GM23338 (cell line): ENCODE results near the gene DIAPH3. TPM values are rescaled to one million over a fixed set of nuclear protein-coding genes. Genes with fewer than 3 reads are reported as not detected.

ENCODE experiments used
- ATAC-seq: fragments of 200-7000 bp; cut with Tn5 transposase; 3 replicates; pipeline ENCODE4 v1.9.1; 2020
- DNase-seq: peaks from one replicate; pipeline ENCODE4 v3.0.0-alpha.2; 2015; ENCODE audit warnings: low spot score
- H2AFZ ChIP-seq: fragments of 200-600 bp; sonication (generic); 2 replicates; pipeline ENCODE4 v1.8.0; 2016; ENCODE audit warnings: antibody characterized with exemption, mild to moderate bottlenecking, moderate library complexity
- H3F3A ChIP-seq: fragments of 200-600 bp; sonication (generic); replicated peaks from 2 replicates; pipeline ENCODE4 v1.8.0; 2017; ENCODE audit warnings: antibody characterized with exemption, mixed run types, low read depth
- H3K27ac ChIP-seq: fragments of 200-600 bp; sonication (generic); 2 replicates; pipeline ENCODE4 v1.6.1; 2016; ENCODE audit warnings: low read depth
- H3K27me3 ChIP-seq: fragments of 200-600 bp; sonication (generic); 2 replicates; pipeline ENCODE4 v1.8.0; 2016; ENCODE audit warnings: mild to moderate bottlenecking, mixed run types, moderate library complexity; ENCODE audit not compliant: insufficient read depth
- H3K36me3 ChIP-seq: fragments of 200-600 bp; sonication (generic); 2 replicates; pipeline ENCODE4 v1.8.0; 2016; ENCODE audit warnings: mild to moderate bottlenecking; ENCODE audit not compliant: insufficient read depth
- H3K4me1 ChIP-seq: fragments of 200-600 bp; sonication (generic); 2 replicates; pipeline ENCODE4 v1.8.0; 2016; ENCODE audit warnings: mild to moderate bottlenecking, moderate library complexity; ENCODE audit not compliant: insufficient read depth
- H3K4me2 ChIP-seq: fragments of 200-600 bp; sonication (generic); 2 replicates; pipeline ENCODE4 v1.7.1; 2017; ENCODE audit warnings: mixed run types
- H3K4me3 ChIP-seq: fragments of 200-600 bp; sonication (generic); 2 replicates; pipeline ENCODE4 v1.6.1; 2016; ENCODE audit warnings: mixed run types
- H3K79me2 ChIP-seq: fragments of 200-600 bp; sonication (generic); replicated peaks from 2 replicates; pipeline ENCODE4 v1.8.0; 2017; ENCODE audit warnings: mild to moderate bottlenecking; ENCODE audit not compliant: insufficient read depth
- H3K9me2 ChIP-seq: fragments of 200-600 bp; sonication (generic); 2 replicates; pipeline ENCODE4 v1.8.0; 2017; ENCODE audit not compliant: insufficient read depth
- H4K20me1 ChIP-seq: fragments of 200-600 bp; sonication (generic); replicated peaks from 2 replicates; pipeline ENCODE4 v1.8.0; 2017; ENCODE audit warnings: mild to moderate bottlenecking; ENCODE audit not compliant: insufficient read depth
- H3K27ac Mint-ChIP-seq: 2 replicates; pipeline ENCODE4 v1.8.0; 2020; ENCODE audit warnings: inconsistent platforms, mild to moderate bottlenecking, moderate library complexity, mixed read lengths
- H3K27me3 Mint-ChIP-seq: 3 replicates; pipeline ENCODE4 v1.8.0; 2022; ENCODE audit warnings: low read depth, mild to moderate bottlenecking, moderate library complexity, mixed read lengths, inconsistent platforms; ENCODE audit not compliant: insufficient read depth, poor library complexity
- H3K36me3 Mint-ChIP-seq: 3 replicates; pipeline ENCODE4 v1.8.0; 2021; ENCODE audit warnings: low read depth, mild to moderate bottlenecking, inconsistent platforms, moderate library complexity, mixed read lengths
- H3K4me1 Mint-ChIP-seq: 3 replicates; pipeline ENCODE4 v1.8.0; 2020; ENCODE audit warnings: mild to moderate bottlenecking, inconsistent platforms, mixed read lengths
- H3K4me3 Mint-ChIP-seq: 3 replicates; pipeline ENCODE4 v1.8.0; 2021; ENCODE audit warnings: moderate library complexity, mild to moderate bottlenecking, inconsistent platforms, mixed read lengths
- H3K9me3 Mint-ChIP-seq: 3 replicates; pipeline ENCODE4 v1.8.0; 2020; ENCODE audit warnings: moderate library complexity, mild to moderate bottlenecking, inconsistent platforms, mixed read lengths
- CREB1 ChIP-seq: fragments of 250-450 bp; sonication (Bioruptor Pico); IDR thresholded peaks from 2 replicates; pipeline ENCODE4 v1.5.0; 2020; ENCODE audit warnings: low read depth, mild to moderate bottlenecking, moderate library complexity
- ETS1 ChIP-seq: IDR thresholded peaks from 2 replicates; pipeline ENCODE4 v1.6.1; 2016; ENCODE audit warnings: antibody characterized with exemption
- EZH2 ChIP-seq: fragments of 200-600 bp; sonication (generic); IDR thresholded peaks from one replicate; pipeline ENCODE4 v1.8.0; 2017; ENCODE audit warnings: antibody characterized with exemption, mild to moderate bottlenecking, low read depth; ENCODE audit not compliant: unreplicated experiment
- EZH2phosphoT487 ChIP-seq: fragments of 200-600 bp; sonication (generic); IDR thresholded peaks from one replicate; pipeline ENCODE4 v1.8.1; 2018; ENCODE audit warnings: antibody characterized with exemption; ENCODE audit not compliant: unreplicated experiment
- JUNB ChIP-seq: IDR thresholded peaks from one replicate; pipeline ENCODE4 v1.6.1; 2016; ENCODE audit warnings: antibody characterized with exemption; ENCODE audit not compliant: unreplicated experiment
- NANOG ChIP-seq: IDR thresholded peaks from 2 replicates; pipeline ENCODE4 v1.6.1; 2016; ENCODE audit warnings: antibody characterized with exemption, borderline replicate concordance
- POLR2AphosphoS5 ChIP-seq: IDR thresholded peaks from 2 replicates; pipeline ENCODE4 v1.6.1; 2016; ENCODE audit warnings: antibody characterized with exemption, low read depth
- REST ChIP-seq: IDR thresholded peaks from one replicate; pipeline ENCODE4 v1.6.1; 2018; ENCODE audit warnings: antibody characterized with exemption; ENCODE audit not compliant: unreplicated experiment
- STAT1 ChIP-seq: IDR thresholded peaks from one replicate; pipeline ENCODE4 v1.6.1; 2016; ENCODE audit warnings: antibody characterized with exemption; ENCODE audit not compliant: unreplicated experiment
- ZNF114 ChIP-seq: fragments of 250-450 bp; sonication (Bioruptor Pico); IDR thresholded peaks from 2 replicates; pipeline ENCODE4 v1.5.0; 2020; ENCODE audit warnings: mild to moderate bottlenecking, moderate library complexity
- ZNF462 ChIP-seq: fragments of 250-450 bp; sonication (Bioruptor Pico); IDR thresholded peaks from 2 replicates; pipeline ENCODE4 v1.5.0; 2020; ENCODE audit warnings: mild to moderate bottlenecking, moderate library complexity
- polyA plus RNA-seq: library from polyadenylated mRNA; unstranded; fragments of >200 nt; fragmentation: Nextera tagmentation; extraction: Ambion mirVana; gene quantifications from 2 replicates; pipeline ENCODE4 v1.2.1, GENCODE V29; 2016
- total RNA-seq: library from RNA; depleted of rRNA; stranded (reverse); fragments of >200 nt; shearing (Covaris generic); gene quantifications from 2 replicates; pipeline ENCODE4 v1.2.3, GENCODE V29; 2014

DIAPH3 gene
- total and polyA plus RNA-seq, 2 experiments from 2014 or later: 23.4 to 30.2 TPM

GRCh38 chr13:60047918-60048317 is 115.8 kb downstream of the DIAPH3 start:
- H3F3A ChIP-seq: no peaks in the 10 kb centered on the region
- peaks cover 3% of the 10 kb centered on the region; the same call in 1 of the 2 replicates for H4K20me1 ChIP-seq
- peak; percentile 69 for ATAC-seq
- no peaks in the 10 kb centered on the region for H3K9me2 ChIP-seq
- peaks cover 12% of the 10 kb centered on the region; the same call in 1 of the 2 replicates for H3K79me2 ChIP-seq
- no peak for TF ChIP-seq POLR2AphosphoS5
- TF ChIP-seq NANOG: no peak
- TF ChIP-seq EZH2phosphoT487: no peak
- no peak for TF ChIP-seq STAT1
- no peak for TF ChIP-seq ETS1
- no peak overlapping the region for H2AFZ ChIP-seq
- H3K36me3 ChIP-seq: no peaks in the 10 kb centered on the region
- peaks cover 3% of the 10 kb centered on the region for H3K27me3 Mint-ChIP-seq
- peak; percentile 43 for DNase-seq
- H3K36me3 Mint-ChIP-seq: peaks cover 8% of the 10 kb centered on the region; the same call in 2 of the 3 replicates
- 0 out of 3 replicates have a peak, but pooled peaks cover 2% of the 10 kb centered on the region for H3K9me3 Mint-ChIP-seq
- no peak overlapping the region for H3K4me2 ChIP-seq
- H3K4me3 Mint-ChIP-seq: no peak overlapping the region
- peaks cover 15% of the 10 kb centered on the region for H3K4me1 Mint-ChIP-seq
- no peaks in the 10 kb centered on the region for H3K27me3 ChIP-seq
- no peak overlapping the region for H3K4me3 ChIP-seq
- H3K27ac ChIP-seq: peak overlapping the region; percentile 29; the same call in 1 of the 2 replicates
- no peaks in the 10 kb centered on the region for H3K4me1 ChIP-seq
- H3K27ac Mint-ChIP-seq: 0 out of 2 replicates have a peak overlapping the region, but pooled peaks have one; percentile 34

- H3K4me3 Mint-ChIP-seq: no peak overlapping the region
- H4K20me1 ChIP-seq: no peaks in the 10 kb centered on the region
- no peak overlapping the region for H2AFZ ChIP-seq
- peaks cover 3% of the 10 kb centered on the region for H3K27me3 Mint-ChIP-seq
- H3K79me2 ChIP-seq: peaks cover 12% of the 10 kb centered on the region; the same call in 1 of the 2 replicates
- H3K27ac ChIP-seq: no peak overlapping the region
- H3F3A ChIP-seq: no peaks in the 10 kb centered on the region
- H3K4me3 ChIP-seq: no peak overlapping the region
- 0 out of 3 replicates have a peak, but pooled peaks cover 2% of the 10 kb centered on the region for H3K9me3 Mint-ChIP-seq
- ATAC-seq (no peak), DNase-seq (no peak)
- no peaks in the 10 kb centered on the region for H3K27me3 ChIP-seq
- peaks cover 15% of the 10 kb centered on the region for H3K4me1 Mint-ChIP-seq
- no peak overlapping the region for H3K4me2 ChIP-seq
- no peaks in the 10 kb centered on the region for H3K9me2 ChIP-seq
- peaks cover 8% of the 10 kb centered on the region; the same call in 2 of the 3 replicates for H3K36me3 Mint-ChIP-seq
- no peaks in the 10 kb centered on the region for H3K4me1 ChIP-seq
- H3K27ac Mint-ChIP-seq: no peak overlapping the region
- H3K36me3 ChIP-seq: no peaks in the 10 kb centered on the region
- TF ChIP-seq ZNF462 (CRISPR knock-in tag) (no peak), JUNB (no peak), REST (no peak), EZH2phosphoT487 (no peak), ZNF114 (no peak), EZH2 (no peak), POLR2AphosphoS5 (no peak), CREB1 (CRISPR knock-in tag) (no peak)
Measured at GRCh38 chr13:60044321-60044720, 119.4 kb downstream of the DIAPH3 start.
